ENCODE results near the gene CCDC146. TPM values are rescaled to one million over a fixed set of nuclear protein-coding genes. Genes with fewer than 3 reads are reported as not detected.
"Not testable (repeated sequence)": the region's sequence is repeated elsewhere in the genome, so short reads cannot be mapped to it uniquely, and the experiment has no call there.

CCDC146 gene, protein sequence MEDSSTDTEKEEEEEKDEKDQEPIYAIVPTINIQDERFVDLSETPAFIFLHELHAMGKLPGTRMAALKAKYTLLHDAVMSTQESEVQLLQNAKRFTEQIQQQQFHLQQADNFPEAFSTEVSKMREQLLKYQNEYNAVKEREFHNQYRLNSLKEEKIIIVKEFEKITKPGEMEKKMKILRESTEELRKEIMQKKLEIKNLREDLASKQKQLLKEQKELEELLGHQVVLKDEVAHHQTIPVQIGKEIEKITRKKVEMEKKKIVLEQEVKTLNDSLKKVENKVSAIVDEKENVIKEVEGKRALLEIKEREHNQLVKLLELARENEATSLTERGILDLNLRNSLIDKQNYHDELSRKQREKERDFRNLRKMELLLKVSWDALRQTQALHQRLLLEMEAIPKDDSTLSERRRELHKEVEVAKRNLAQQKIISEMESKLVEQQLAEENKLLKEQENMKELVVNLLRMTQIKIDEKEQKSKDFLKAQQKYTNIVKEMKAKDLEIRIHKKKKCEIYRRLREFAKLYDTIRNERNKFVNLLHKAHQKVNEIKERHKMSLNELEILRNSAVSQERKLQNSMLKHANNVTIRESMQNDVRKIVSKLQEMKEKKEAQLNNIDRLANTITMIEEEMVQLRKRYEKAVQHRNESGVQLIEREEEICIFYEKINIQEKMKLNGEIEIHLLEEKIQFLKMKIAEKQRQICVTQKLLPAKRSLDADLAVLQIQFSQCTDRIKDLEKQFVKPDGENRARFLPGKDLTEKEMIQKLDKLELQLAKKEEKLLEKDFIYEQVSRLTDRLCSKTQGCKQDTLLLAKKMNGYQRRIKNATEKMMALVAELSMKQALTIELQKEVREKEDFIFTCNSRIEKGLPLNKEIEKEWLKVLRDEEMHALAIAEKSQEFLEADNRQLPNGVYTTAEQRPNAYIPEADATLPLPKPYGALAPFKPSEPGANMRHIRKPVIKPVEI
- 10 to 100 TPM in 3 of 6 donors, 1 to 10 TPM in 3; 3.6 to 62.4 (median 18.7) TPM for total RNA-seq

DNA sequence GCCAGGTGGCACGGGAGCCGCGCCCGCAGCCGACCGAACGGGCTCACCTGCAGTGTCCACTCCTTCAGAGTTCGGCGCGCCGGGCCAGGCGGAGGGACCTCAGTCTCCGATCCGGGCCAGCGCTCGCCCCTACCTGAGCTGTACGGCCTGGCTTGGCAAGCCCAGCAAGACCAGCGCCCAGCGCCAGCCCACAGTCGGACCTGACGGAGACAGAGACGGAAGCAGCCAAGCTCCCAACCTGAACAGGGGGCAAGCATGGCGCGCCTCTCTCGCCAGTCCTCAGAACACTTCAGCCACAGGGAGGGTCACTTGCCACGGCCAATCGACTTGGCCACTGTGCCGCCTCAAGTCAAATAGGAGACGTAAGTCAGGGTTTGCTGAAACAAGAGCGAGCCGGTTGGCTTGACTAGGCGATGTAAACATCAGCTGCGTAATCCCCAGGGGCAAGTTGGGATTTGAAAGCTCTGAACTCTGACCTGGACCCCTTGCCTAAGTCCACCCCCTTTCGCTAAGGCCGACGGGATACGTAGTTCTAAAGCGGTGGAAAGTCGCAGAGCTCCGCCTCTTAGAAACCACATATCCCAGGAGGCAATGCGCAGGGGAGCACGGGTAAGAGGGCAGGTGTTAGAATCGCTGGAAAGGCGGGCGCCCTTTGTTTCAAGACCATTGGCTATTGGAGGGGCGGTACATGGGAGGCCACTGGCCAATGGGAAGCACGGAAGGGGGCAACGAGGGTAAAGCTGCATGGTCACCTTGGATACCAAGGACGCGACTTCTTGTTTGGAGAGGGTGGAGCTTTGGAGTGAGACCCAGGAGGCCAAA is at the start of gene CCDC146:
Gene CCDC146 (plus strand): TSS at position 756 of the 822 bp plus-strand sequence. CDS start 45,054 bp downstream, outside the sequence.
- TF ChIP-seq POLR2AphosphoS5 (IDR thresholded peaks at IDR 0.05) (peak; percentile 68 to 78), POLR2A (IDR thresholded peaks at IDR 0.05) (peak in 2 of 4 donors; percentile 45 to 48)
- 0 to 1% methylated on average over 17 to 25 of the region's 50 CpGs for WGBS, 2 donors
- peak; percentile 99 to 100 for ATAC-seq (ENCODE audit: low FRiP score in 2 of 2)

DNA sequence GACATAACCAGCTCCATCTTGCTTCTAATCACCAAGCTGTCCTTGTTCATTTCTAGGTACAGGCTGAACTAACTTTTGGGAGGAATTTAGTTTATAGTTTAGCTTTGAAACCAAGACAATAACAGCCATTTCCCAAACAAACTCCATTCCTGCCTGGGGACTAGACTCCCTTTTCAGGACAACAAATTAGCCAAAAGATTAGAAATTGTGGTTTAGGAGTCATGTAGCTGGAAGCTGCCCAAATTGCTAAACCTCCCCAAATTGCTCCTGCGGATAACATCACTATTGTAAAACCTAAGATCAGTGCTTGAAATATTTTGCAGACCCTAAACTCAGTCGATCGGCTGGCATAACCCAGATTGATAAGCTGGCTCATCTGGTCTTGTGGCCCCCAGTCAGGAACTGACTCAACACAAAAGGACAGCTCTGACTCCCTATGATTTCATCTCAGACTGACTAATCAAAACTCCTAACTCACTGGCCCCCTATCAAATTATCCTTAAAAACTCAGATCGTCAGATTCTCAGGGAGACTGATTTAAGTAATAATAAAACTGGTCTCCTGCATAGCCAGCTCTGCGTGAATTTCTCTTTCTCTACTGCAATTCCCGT is 47.5 kb upstream of the CCDC146 start:
- ATAC-seq (ENCODE audit: low FRiP score in 2 of 2): not testable (repeated sequence)

More for the DNA sequence above, at the start of gene CCDC146:
- peaks cover 5 to 15% (median 6%) of the 10 kb centered on the region in 4 donors for H3K4me1 ChIP-seq
- not testable (repeated sequence) for H3K36me3 ChIP-seq, H3K9me3 ChIP-seq, H3K27me3 ChIP-seq
- H3K4me3 ChIP-seq: peak within 1 kb of the TSS; percentile 49 to 85 (median 75)
- peak within 1 kb of the TSS; percentile 44 to 85 (median 75) for H3K27ac ChIP-seq
- DNase-seq: peak; percentile 92 to 99

DNA sequence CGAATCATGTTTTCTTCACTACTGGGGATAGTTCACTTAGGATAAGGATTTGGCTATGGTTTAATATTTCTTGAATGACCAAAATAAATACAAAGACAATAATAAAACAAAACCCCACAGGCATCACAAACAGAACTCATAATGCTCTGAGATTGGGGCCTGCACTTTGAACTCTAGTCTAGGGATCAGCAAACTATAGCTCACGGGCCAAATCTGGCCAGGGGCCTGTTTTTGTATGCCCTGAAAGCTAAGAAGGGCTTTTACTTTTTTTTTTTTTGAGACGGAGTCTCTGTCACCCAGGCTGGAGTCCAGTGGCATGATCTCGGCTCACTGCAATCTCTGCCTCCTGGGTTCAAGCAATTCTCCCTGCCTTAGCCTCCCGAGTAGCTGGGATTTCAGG is 45.4 kb upstream of the CCDC146 start:
- H3K27ac ChIP-seq; H3K36me3 ChIP-seq; DNase-seq; ATAC-seq (ENCODE audit: low FRiP score in 2 of 2); H3K9me3 ChIP-seq; H3K4me1 ChIP-seq; H3K27me3 ChIP-seq; H3K4me3 ChIP-seq: not testable (repeated sequence)
- 93% methylated on average over 5 of the region's 5 CpGs; no CpG with 5 or more reads in 1 of the 2 donors for WGBS, 2 donors

More for the DNA sequence above, 47.5 kb upstream of the CCDC146 start:
- H3K4me3 ChIP-seq, H3K4me1 ChIP-seq, DNase-seq, H3K9me3 ChIP-seq, H3K27ac ChIP-seq, H3K36me3 ChIP-seq, H3K27me3 ChIP-seq: not testable (repeated sequence)
- 100% methylated on average over 4 of the region's 6 CpGs; no CpG with 5 or more reads in 1 of the 2 donors for WGBS, 2 donors

DNA sequence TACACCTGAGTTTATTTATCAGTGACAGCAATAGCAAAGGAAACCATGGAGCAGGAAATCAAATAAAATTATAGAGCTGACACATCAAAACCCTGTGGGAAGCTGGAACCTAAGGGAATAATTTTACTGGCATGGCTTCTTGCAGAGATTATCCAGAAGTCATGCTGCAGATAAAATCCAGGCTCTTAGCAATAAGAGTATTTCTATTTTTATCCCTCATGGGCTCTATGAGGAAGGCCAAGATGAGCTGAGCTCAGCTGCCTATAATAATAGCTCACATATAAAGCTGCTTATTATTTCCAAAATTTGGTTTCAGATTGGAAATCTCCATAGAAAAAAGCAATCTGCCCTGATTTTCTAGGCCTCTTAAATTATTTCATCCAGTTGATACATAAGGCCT is 43.3 kb upstream of the CCDC146 start:
- not testable (repeated sequence) for H3K9me3 ChIP-seq; H3K36me3 ChIP-seq; H3K4me3 ChIP-seq; H3K27me3 ChIP-seq; H3K27ac ChIP-seq; ATAC-seq (ENCODE audit: low FRiP score in 2 of 2); H3K4me1 ChIP-seq; DNase-seq

GRCh38 chr7:77079624-77080023 is 42.8 kb upstream of the CCDC146 start:
- H3K36me3 ChIP-seq; H3K4me1 ChIP-seq; H3K9me3 ChIP-seq; ATAC-seq (ENCODE audit: low FRiP score in 2 of 2); H3K27ac ChIP-seq; H3K27me3 ChIP-seq; H3K4me3 ChIP-seq; DNase-seq: not testable (repeated sequence)
- WGBS, 2 donors: 40 to 67% methylated on average over 3 to 5 of the region's 5 CpGs

- H3K36me3 ChIP-seq; DNase-seq; H3K4me3 ChIP-seq; H3K9me3 ChIP-seq; H3K27me3 ChIP-seq; H3K27ac ChIP-seq; ATAC-seq (ENCODE audit: low FRiP score in 2 of 2); H3K4me1 ChIP-seq: not testable (repeated sequence)
- WGBS, 2 donors: 58 to 71% methylated on average over 1 to 2 of the region's 2 CpGs
Measured at GRCh38 chr7:77080236-77080635, 42.2 kb upstream of the CCDC146 start.

DNA sequence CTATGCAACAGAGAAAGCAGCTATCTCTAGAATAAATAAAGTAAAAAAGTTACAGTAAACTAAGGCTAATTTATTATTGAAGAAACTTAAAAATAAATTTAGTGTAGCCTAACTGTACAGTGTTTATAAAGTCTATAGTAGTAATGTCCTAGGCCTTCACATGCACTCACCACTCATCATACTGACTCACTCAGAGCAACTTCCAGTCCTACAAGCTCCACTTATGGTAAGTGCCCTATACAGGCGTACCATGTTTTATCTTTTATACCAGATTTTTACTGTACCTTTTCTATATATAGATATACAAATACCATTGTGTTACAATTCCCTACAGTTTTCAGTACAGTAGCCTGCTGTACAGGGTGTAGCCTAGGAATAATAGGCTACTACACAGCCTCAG is 40.2 kb upstream of the CCDC146 start:
- not testable (repeated sequence) for H3K27me3 ChIP-seq; H3K27ac ChIP-seq; H3K9me3 ChIP-seq; H3K36me3 ChIP-seq; H3K4me3 ChIP-seq; DNase-seq; H3K4me1 ChIP-seq; ATAC-seq (ENCODE audit: low FRiP score in 2 of 2)
- WGBS, 2 donors: 91% methylated on average over 1 of the region's 1 CpG; no CpG with 5 or more reads in 1 of the 2 donors

- WGBS, 2 donors: 38 to 50% methylated on average over 2 of the region's 2 CpGs
- DNase-seq; H3K4me1 ChIP-seq; H3K27me3 ChIP-seq; H3K27ac ChIP-seq; ATAC-seq (ENCODE audit: low FRiP score in 2 of 2); H3K4me3 ChIP-seq; H3K9me3 ChIP-seq: not testable (repeated sequence)
- H3K36me3 ChIP-seq: peaks cover 0 to 16% (median 2%) of the 10 kb centered on the region in 4 donors
Measured at GRCh38 chr7:77092301-77092700, 30.1 kb upstream of the CCDC146 start.

DNA sequence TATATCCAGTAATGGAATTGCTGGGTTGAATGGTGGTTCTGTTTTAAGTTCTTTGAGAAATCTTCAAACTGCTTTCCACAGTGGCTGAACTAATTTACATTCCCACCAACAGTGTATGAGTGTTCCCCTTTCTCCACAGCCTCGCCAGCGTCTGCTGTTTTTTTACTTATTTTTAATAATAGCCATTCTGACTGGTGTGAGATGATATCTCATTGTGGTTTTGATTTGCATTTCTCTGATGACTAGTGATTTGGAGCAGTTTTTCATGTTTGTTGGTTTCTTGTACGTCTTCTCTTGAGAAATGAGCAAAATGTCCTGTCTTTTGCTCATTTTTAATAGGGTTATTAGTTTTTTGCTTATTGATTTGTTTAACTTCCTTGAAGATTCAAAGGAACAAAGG is 21.9 kb upstream of the CCDC146 start:
- H3K36me3 ChIP-seq; ATAC-seq (ENCODE audit: low FRiP score in 2 of 2); H3K4me3 ChIP-seq; H3K9me3 ChIP-seq; H3K4me1 ChIP-seq; H3K27me3 ChIP-seq; H3K27ac ChIP-seq; DNase-seq: not testable (repeated sequence)
- 86 to 95% methylated on average over 3 of the region's 3 CpGs for WGBS, 2 donors

DNA sequence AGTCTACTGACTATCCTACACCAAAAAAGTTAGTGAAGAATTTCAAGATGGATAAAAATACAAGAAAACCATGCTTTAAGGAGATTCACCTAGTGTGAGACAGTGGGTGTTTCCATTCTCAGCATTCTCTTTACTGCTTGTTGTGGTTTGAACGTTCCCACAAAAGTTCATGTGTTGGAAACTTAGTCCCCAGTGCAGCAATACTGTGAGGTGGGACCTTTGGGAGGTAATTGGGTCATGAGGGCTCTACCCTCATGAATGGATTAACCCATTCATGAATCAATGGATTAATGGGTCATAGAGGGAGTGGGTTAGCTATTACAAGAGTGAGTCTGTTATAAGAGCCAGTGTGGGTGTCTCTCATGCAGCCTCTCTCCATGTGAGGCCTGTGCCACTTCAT is 21.2 kb upstream of the CCDC146 start:
- H3K36me3 ChIP-seq; ATAC-seq (ENCODE audit: low FRiP score in 2 of 2); H3K9me3 ChIP-seq; H3K27me3 ChIP-seq; H3K27ac ChIP-seq; DNase-seq; H3K4me1 ChIP-seq; H3K4me3 ChIP-seq: not testable (repeated sequence)
- WGBS, 2 donors: 79 to 89% methylated on average over 1 of the region's 1 CpG

DNA sequence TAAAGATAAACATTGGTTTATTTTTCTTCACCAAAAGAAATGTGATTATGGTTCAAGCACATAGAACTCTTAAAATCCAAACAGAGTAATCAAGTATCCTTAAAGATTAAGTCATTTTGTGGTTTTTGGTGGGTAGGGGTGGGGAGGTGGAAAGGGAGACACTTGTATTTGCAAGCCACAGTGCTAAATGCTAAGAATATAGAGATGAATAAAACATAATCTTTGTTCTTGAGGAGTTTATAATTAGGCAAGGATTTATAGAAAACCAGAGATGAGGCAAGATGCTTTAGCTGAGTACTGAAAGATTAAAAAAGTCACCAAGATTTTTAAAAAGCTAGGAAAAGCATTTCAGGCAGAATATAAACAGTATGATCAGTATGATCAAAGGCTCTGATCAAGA is 19.7 kb upstream of the CCDC146 start:
- H3K4me1 ChIP-seq; H3K36me3 ChIP-seq; H3K27ac ChIP-seq; DNase-seq; ATAC-seq (ENCODE audit: low FRiP score in 2 of 2); H3K4me3 ChIP-seq; H3K27me3 ChIP-seq; H3K9me3 ChIP-seq: not testable (repeated sequence)

All from upper lobe of left lung (tissue), 6 donors.